Measurements from ENCODE around the gene DMBT1. TPM values are rescaled to one million over a fixed set of nuclear protein-coding genes. Genes with fewer than 3 reads are reported as not detected.

Gene DMBT1
- total and polyA plus RNA-seq, 4 donors = 0.03 TPM; not detected in 3

DNA sequence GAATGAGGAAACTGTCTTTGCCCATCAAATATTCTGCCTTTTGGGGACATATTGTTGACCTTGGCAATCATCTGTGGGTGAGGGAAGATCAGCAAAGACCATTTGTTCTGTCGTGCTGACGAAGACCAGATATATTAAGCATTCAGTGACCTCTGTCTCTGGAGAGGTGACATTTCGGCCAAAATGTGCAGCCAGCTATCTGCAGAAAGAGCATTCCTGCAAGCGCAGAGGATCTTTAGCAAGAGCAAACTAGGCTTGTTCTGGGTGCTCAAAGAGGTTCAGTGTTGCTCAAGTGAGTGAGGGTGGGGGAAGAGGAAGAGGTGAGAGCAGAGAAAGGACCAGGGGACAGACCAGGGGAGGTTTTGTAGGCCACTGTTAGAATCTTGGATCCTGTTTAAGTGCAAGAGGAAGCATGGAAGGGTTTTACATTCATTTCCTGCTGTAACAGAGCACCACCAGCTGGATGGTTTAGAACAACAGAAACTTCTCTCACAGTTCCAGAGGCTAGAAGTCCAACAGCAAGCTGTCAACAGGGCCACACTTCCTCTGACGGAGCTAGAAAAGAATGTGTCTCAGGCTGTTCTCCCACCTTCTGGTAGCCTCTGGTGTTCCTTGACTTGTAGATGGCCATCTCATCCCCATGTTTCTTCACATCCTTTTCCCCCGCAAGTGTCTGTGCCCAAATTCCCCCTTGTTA lies 127.9 kb downstream of the DMBT1 start:
- no peaks in the 10 kb centered on the region for H3K36me3 ChIP-seq (ENCODE audit: control insufficient read depth in 4 of 4, insufficient read depth in 3 of 4, low read depth in 1 of 4, low read length in 3 of 4)
- no peak overlapping the region for H3K27ac ChIP-seq (ENCODE audit: low read depth in 1 of 2, low read length in 2 of 2)
- WGBS = 74% methylated on average over 6 of the region's 6 CpGs
- H3K27me3 ChIP-seq (ENCODE audit: control insufficient read depth in 4 of 4, insufficient read depth in 4 of 4, low read length in 3 of 4) = no peaks in the 10 kb centered on the region
- TF ChIP-seq NR2F2 (IDR thresholded peaks at IDR 0.05) (peak; percentile 98), SP1 (IDR thresholded peaks at IDR 0.05) (peak; percentile 61), YY1 (IDR thresholded peaks at IDR 0.05) (no peak), JUND (IDR thresholded peaks at IDR 0.05) (no peak), RXRA (IDR thresholded peaks at IDR 0.05) (peak; percentile 43 to 50), RAD21 (IDR thresholded peaks at IDR 0.05) (peak in 1 of 2 donors; percentile 31)
- TF ChIP-seq, protein P1, sequence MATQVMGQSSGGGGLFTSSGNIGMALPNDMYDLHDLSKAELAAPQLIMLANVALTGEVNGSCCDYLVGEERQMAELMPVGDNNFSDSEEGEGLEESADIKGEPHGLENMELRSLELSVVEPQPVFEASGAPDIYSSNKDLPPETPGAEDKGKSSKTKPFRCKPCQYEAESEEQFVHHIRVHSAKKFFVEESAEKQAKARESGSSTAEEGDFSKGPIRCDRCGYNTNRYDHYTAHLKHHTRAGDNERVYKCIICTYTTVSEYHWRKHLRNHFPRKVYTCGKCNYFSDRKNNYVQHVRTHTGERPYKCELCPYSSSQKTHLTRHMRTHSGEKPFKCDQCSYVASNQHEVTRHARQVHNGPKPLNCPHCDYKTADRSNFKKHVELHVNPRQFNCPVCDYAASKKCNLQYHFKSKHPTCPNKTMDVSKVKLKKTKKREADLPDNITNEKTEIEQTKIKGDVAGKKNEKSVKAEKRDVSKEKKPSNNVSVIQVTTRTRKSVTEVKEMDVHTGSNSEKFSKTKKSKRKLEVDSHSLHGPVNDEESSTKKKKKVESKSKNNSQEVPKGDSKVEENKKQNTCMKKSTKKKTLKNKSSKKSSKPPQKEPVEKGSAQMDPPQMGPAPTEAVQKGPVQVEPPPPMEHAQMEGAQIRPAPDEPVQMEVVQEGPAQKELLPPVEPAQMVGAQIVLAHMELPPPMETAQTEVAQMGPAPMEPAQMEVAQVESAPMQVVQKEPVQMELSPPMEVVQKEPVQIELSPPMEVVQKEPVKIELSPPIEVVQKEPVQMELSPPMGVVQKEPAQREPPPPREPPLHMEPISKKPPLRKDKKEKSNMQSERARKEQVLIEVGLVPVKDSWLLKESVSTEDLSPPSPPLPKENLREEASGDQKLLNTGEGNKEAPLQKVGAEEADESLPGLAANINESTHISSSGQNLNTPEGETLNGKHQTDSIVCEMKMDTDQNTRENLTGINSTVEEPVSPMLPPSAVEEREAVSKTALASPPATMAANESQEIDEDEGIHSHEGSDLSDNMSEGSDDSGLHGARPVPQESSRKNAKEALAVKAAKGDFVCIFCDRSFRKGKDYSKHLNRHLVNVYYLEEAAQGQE (IDR thresholded peaks at IDR 0.05) = no peak
- no peaks in the 10 kb centered on the region for H3K9me3 ChIP-seq (ENCODE audit: control insufficient read depth in 4 of 4, low read length in 3 of 4)
- H3K4me3 ChIP-seq (ENCODE audit: low read depth in 1 of 3, low read length in 3 of 3) = no peak overlapping the region
- no peak overlapping the region for H3K9ac ChIP-seq (ENCODE audit: low read depth in 1 of 2, low read length in 2 of 2)
- H3K4me1 ChIP-seq (ENCODE audit: control insufficient read depth in 4 of 4, insufficient read depth in 4 of 4, low read length in 3 of 4) = no peaks in the 10 kb centered on the region
- DNase-seq (ENCODE audit: low spot score) = no peak

DNA sequence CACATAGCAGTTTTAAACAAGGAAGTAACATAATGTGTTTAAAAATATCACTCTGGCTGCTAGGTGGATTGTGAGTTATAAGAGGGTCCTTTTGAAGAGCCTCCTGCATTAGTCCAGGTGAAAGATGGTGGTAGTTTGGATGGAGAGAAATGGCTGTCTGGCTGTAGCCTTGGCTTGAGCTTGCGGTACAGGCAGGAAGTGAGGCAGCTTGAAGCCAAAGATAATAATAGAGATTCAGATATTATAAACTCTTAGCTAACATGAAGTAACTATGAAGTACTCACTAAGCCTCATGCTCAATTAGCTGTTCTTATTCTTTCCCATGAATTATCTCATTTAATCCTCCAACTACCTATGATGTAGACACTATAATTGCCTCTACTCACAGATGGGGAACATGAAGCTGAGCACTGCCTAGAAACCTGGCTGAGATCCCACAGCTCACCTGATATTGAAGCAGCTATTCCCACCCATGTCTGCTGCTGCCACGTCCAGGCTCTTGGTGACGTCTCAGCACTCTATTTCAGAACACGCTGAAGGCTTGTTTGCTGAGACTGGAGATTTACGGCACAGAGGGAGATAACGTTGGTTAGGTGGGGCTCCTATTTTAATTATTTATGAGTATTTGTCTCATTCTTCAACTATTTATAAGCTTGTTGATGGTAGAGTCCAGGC lies 128.7 kb downstream of the DMBT1 start:
- Histone ChIP-seq H3K27me3 (ENCODE audit: control insufficient read depth in 4 of 4, insufficient read depth in 4 of 4, low read length in 3 of 4) (peaks cover 0 to 2% (median 0%) of the 10 kb centered on the region in 4 donors), H3K4me3 (ENCODE audit: low read depth in 1 of 3, low read length in 3 of 3) (no peak overlapping the region), H3K27ac (ENCODE audit: low read depth in 1 of 2, low read length in 2 of 2) (no peak overlapping the region), H3K9ac (ENCODE audit: low read depth in 1 of 2, low read length in 2 of 2) (no peak overlapping the region), H3K9me3 (ENCODE audit: control insufficient read depth in 4 of 4, low read length in 3 of 4) (no peaks in the 10 kb centered on the region), H3K36me3 (ENCODE audit: control insufficient read depth in 4 of 4, insufficient read depth in 3 of 4, low read depth in 1 of 4, low read length in 3 of 4) (no peaks in the 10 kb centered on the region), H3K4me1 (ENCODE audit: control insufficient read depth in 4 of 4, insufficient read depth in 4 of 4, low read length in 3 of 4) (no peaks in the 10 kb centered on the region)
- 73% methylated on average over 6 of the region's 6 CpGs for WGBS
- no peak for DNase-seq (ENCODE audit: low spot score)
- no peak for TF ChIP-seq MAX (IDR thresholded peaks at IDR 0.05)
- no peak for TF ChIP-seq RXRA (IDR thresholded peaks at IDR 0.05)
- no peak for TF ChIP-seq FOXA1 (IDR thresholded peaks at IDR 0.05)
- no peak for TF ChIP-seq NR2F2 (IDR thresholded peaks at IDR 0.05)
- TF ChIP-seq FOXA2 (IDR thresholded peaks at IDR 0.05) = no peak
- TF ChIP-seq, protein P2, sequence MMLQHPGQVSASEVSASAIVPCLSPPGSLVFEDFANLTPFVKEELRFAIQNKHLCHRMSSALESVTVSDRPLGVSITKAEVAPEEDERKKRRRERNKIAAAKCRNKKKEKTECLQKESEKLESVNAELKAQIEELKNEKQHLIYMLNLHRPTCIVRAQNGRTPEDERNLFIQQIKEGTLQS (IDR thresholded peaks at IDR 0.05) = no peak
- no peak for TF ChIP-seq HNF4G (IDR thresholded peaks at IDR 0.05)
- TF ChIP-seq ZBTB33 (IDR thresholded peaks at IDR 0.05) = no peak

All from liver (tissue), 9 donors.